AML-193 (cell line): ENCODE results near the gene MDC1.

ENCODE experiments used
- DNase-seq, 2 experiments: peaks; one replicate each; lab custom pipeline; 2025; lab: John Stamatoyannopoulos, UW

MDC1 gene

GRCh38 chr6:30748851-30749540, 31.9 kb upstream of the MDC1 start:
- no peak for DNase-seq

GRCh38 chr6:30747902-30748769, 31.1 kb upstream of the MDC1 start:
- no peak for DNase-seq

- no peak for DNase-seq
Observed at GRCh38 chr6:30747300-30747687, 30.2 kb upstream of the MDC1 start.

GRCh38 chr6:30744054-30744805, 27.1 kb upstream of the MDC1 start, which contains the start of gene IER3:
Gene IER3 (minus strand): TSS chr6:30744547. CDS start chr6:30744518, 29 bp downstream.
- DNase-seq: peak; percentile 45 to 58

GRCh38 chr6:30743099-30744053, 26.3 kb upstream of the MDC1 start:
- no peak for DNase-seq

GRCh38 chr6:30742316-30743098, 25.4 kb upstream of the MDC1 start, which contains the start of gene FLOT1:
Gene FLOT1 (minus strand): TSS chr6:30742687. CDS start chr6:30742189, 498 bp downstream.
- peak; percentile 95 for DNase-seq

GRCh38 chr6:30741789-30742315, 24.8 kb upstream of the MDC1 start:
- DNase-seq: no peak

GRCh38 chr6:30741063-30741779, 24.1 kb upstream of the MDC1 start:
- DNase-seq: no peak

- no peak for DNase-seq
Observed at GRCh38 chr6:30740540-30740870, 23.4 kb upstream of the MDC1 start.

- no peak for DNase-seq
Observed at GRCh38 chr6:30738532-30738931, 21.5 kb upstream of the MDC1 start.

- no peak for DNase-seq
Observed at GRCh38 chr6:30735668-30736314, 18.7 kb upstream of the MDC1 start.

- DNase-seq: no peak
Observed at GRCh38 chr6:30732237-30732943, 15.3 kb upstream of the MDC1 start.

GRCh38 chr6:30730601-30731435, 13.7 kb upstream of the MDC1 start:
- DNase-seq: peak; percentile 21

GRCh38 chr6:30727920-30728553, 11.0 kb upstream of the MDC1 start:
- DNase-seq: peak in 1 of 2 experiments; percentile 40

- DNase-seq: no peak
Observed at GRCh38 chr6:30726506-30727413, 9.7 kb upstream of the MDC1 start.
